Transverse colon (tissue), 4 donors: ENCODE data around the gene HSPA1B. TPM values are rescaled to one million over a fixed set of nuclear protein-coding genes. Genes with fewer than 3 reads are reported as not detected.
A peak's percentile ranks its signal among the peaks of the same experiment; 100 is the strongest.
"Not testable (repeated sequence)": the region's sequence is repeated elsewhere in the genome, so short reads cannot be mapped to it uniquely, and the experiment has no call there.

Experiments used
- DNase-seq: peaks from one replicate; pipeline ENCODE4 v3.0.0-alpha.2; 2019
- H3K27ac ChIP-seq, 4 donors: fragments of 200-600 bp; sonication (generic); 2 replicates each; pipeline ENCODE4 v1.5.1; 2016 to 2018; ENCODE audit warnings: inconsistent platforms in 4 of 4
- H3K27me3 ChIP-seq: fragments of 200-600 bp; sonication (generic); 2 replicates; pipeline ENCODE4 v1.5.1; 2017; ENCODE audit warnings: inconsistent platforms
- H3K36me3 ChIP-seq, 4 donors: fragments of 200-600 bp; sonication (generic); 2 replicates each; pipeline ENCODE4 v1.5.1; 2017 to 2019; ENCODE audit warnings: inconsistent platforms in 4 of 4
- H3K4me1 ChIP-seq, 4 donors: fragments of 200-600 bp; sonication (generic); 2 replicates each; pipeline ENCODE4 v1.5.1; 2017 to 2020; ENCODE audit warnings: inconsistent platforms in 4 of 4
- H3K4me3 ChIP-seq, 4 donors: fragments of 200-600 bp; sonication (generic); 1 replicate in 1 of 4; 2 replicates in 3 of 4; pipeline versions ENCODE4 v1.5.1 to v1.6.1; 2017 to 2019; ENCODE audit warnings: inconsistent platforms in 4 of 4
- H3K9me3 ChIP-seq, 2 donors: fragments of 200-600 bp; sonication (generic); 2 replicates each; pipeline ENCODE4 v1.5.1; 2017 to 2019; ENCODE audit warnings: inconsistent platforms in 2 of 2
- CTCF ChIP-seq, 5 experiments: fragments of 200-600 bp in 3 of 5; fragments of 450-650 bp in 2 of 5; sonication (generic) in 3 of 5; IDR thresholded peaks; 1 replicate in 2 of 5; 2 replicates in 3 of 5; pipeline ENCODE4 v1.5.1; 2016 to 2017; ENCODE audit warnings: antibody characterized with exemption in 5 of 5, inconsistent platforms in 3 of 5, mild to moderate bottlenecking in 2 of 5, moderate library complexity in 1 of 5
- EP300 ChIP-seq: sonication (generic); formaldehyde crosslinking; IDR thresholded peaks from one replicate; pipeline ENCODE4 v1.6.1; 2017; ENCODE audit warnings: antibody characterized with exemption, low read depth
- POLR2A ChIP-seq: fragments of 450-650 bp; IDR thresholded peaks from one replicate; pipeline ENCODE4 v1.6.1; 2016; ENCODE audit warnings: antibody characterized with exemption, mild to moderate bottlenecking, moderate library complexity
- POLR2AphosphoS5 ChIP-seq, 3 donors: sonication (generic); formaldehyde crosslinking; IDR thresholded peaks; one replicate each; pipeline ENCODE4 v1.6.1; 2016; ENCODE audit warnings: antibody characterized with exemption in 3 of 3
- WGBS, 2 donors: methylation state at CpG; one replicate each; pipeline ENCODE4 v1.1.5; 2018; ENCODE audit warnings: low coverage in 1 of 2; 5-methylcytosine and 5-hydroxymethylcytosine counted together
- in situ Hi-C, 4 donors: fragments of 200-750 bp; cut with MboI; loops; one replicate each; pipeline versions ENCODE4 v1.15.0 to v1.15.1; 2017; ENCODE audit warnings: low sequenced_read_pairs in 3 of 4, low pct_ligation_motif_present in 1 of 4, low pct_unique_long_range_greater_than_20kb in 1 of 4
- intact Hi-C: fragments of 100-400 bp; cut with DNase I; formaldehyde crosslinking; loops from one replicate; pipeline ENCODE4 v1.15.1; 2023; ENCODE audit warnings: low total_unique reads
- total RNA-seq, 4 donors: library from RNA; depleted of rRNA; stranded (reverse); fragments of >200 nt; gene quantifications; one replicate each; pipeline ENCODE4 v1.1.0, GENCODE V29; 2016

Gene HSPA1B
- total RNA-seq, 4 donors from 2014 or later, result 104 to 471 (median 278) TPM

DNA sequence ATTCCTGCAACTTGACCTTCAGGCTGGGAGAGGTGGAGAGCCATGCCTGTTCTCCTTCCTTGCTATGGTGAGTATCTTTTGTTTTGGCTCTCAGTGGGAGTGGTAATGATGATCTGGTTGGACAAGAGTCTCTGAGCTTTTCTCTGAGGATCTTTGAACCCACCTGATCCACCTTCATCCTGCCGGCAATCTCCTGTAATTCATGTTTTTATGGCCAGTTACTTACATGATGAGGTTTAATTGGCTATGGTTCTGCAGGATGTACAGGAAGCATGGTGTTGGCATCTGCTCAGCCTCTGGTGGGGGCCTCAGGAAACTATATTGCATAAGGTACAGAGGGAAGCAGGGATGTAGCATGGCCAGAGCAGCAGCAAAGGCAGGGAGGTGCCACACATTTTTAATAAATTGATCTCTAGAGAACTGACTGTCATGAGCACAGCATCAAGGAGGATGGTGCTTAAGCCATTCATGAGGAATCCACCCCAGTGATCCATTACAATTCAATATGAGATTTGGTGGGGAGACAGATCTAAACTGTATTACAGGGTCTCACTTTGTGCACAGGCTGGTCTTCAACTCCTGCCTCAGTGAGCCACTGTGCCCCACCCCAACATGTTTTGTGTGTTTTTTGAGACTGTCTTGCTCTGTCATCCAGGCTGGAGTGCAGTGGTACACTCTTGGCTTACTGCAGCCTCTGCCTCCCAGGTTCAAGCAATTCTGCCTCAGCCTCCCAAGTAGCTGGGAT, 10.0 kb downstream of the HSPA1B start:
- peaks cover 0 to 36% (median 18%) of the 10 kb centered on the region in 4 donors for H3K36me3 ChIP-seq
- peak overlapping the region in 1 of 4 donors; percentile 91 for H3K4me3 ChIP-seq
- TF ChIP-seq CTCF (IDR thresholded peaks at IDR 0.05) (peak in 1 of 5 experiments; percentile 9), EP300 (no peak), POLR2AphosphoS5 (IDR thresholded peaks at IDR 0.05) (peak in 1 of 3 donors; percentile 18)

GRCh38 chr6:31838114-31838553, 10.6 kb downstream of the HSPA1B start:
- in situ Hi-C loops, H3K9me3 ChIP-seq, H3K4me3 ChIP-seq, DNase-seq, H3K27me3 ChIP-seq: not testable (repeated sequence)
- Histone ChIP-seq H3K27ac (peak overlapping the region in 2 of 4 donors; percentile 93 to 98), H3K4me1 (peaks cover 16 to 54% (median 44%) of the 10 kb centered on the region in 4 donors), H3K36me3 (peaks cover 0 to 36% (median 18%) of the 10 kb centered on the region in 4 donors)
- intact Hi-C loops, result loop anchor here (10.0 kb wide), 1 partner anchor 153 kb away; the partner anchor contains the start of gene LY6G5C
- 82 to 83% methylated on average over 7 to 9 of the region's 9 CpGs for WGBS, 2 donors

More for the DNA sequence above, 10.0 kb downstream of the HSPA1B start:
- H3K4me1 ChIP-seq, result peaks cover 18 to 59% (median 49%) of the 10 kb centered on the region in 4 donors
- in situ Hi-C loops (no loop called here), intact Hi-C loops (loop anchor here (10.0 kb wide), 1 partner anchor 153 kb away; the partner anchor contains the start of gene LY6G5C)
- H3K27ac ChIP-seq, result peak overlapping the region; percentile 93 to 99 (median 97)
- H3K9me3 ChIP-seq, result no peaks in the 10 kb centered on the region
- 0 to 29% methylated on average over 1 of the region's 1 CpG for WGBS, 2 donors
- H3K27me3 ChIP-seq, result no peaks in the 10 kb centered on the region
- peak; percentile 58 for DNase-seq

DNA sequence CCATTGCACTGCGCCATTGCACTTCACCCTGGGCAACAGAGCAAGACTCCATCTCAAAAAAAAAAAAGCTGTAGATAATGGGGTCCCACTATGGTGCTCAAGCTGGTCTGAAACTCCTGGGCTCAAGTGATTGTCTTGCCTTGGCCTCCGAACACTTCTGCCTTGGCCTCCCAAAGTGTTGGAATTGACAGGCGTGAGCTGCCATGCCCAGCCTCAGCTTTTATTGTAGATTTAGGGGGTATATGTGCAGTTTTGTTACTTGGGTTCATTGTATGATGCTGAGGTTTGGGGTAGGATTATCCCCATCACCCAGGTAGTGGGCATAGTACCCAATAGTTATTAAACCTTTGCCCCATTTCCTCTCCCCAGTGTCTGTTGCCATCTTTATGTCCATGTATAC, 11.4 kb downstream of the HSPA1B start:
- 97 to 100% methylated on average over 1 to 3 of the region's 3 CpGs for WGBS, 2 donors
- H3K4me3 ChIP-seq, result no peak overlapping the region
- H3K27me3 ChIP-seq, result no peaks in the 10 kb centered on the region
- TF ChIP-seq POLR2A, result no peak
- no peak for TF ChIP-seq CTCF (IDR thresholded peaks at IDR 0.05)
- no peak for TF ChIP-seq POLR2AphosphoS5 (IDR thresholded peaks at IDR 0.05)
- no peak for TF ChIP-seq EP300
- peaks cover 0 to 36% (median 18%) of the 10 kb centered on the region in 4 donors for H3K36me3 ChIP-seq
- peaks cover 10 to 45% (median 37%) of the 10 kb centered on the region in 4 donors for H3K4me1 ChIP-seq
- intact Hi-C loops, result loop anchor here (10.0 kb wide), 1 partner anchor 154 kb away; the partner anchor contains the start of gene LY6G5C
- no peaks in the 10 kb centered on the region for H3K9me3 ChIP-seq
- in situ Hi-C loops, result no loop called here
- no peak for DNase-seq
- no peak overlapping the region for H3K27ac ChIP-seq

GRCh38 chr6:31839779-31840126, 12.2 kb downstream of the HSPA1B start:
- in situ Hi-C loops, H3K9me3 ChIP-seq, DNase-seq, H3K4me3 ChIP-seq, H3K27me3 ChIP-seq, H3K27ac ChIP-seq: not testable (repeated sequence)
- H3K4me1 ChIP-seq, result peaks cover 9 to 42% (median 34%) of the 10 kb centered on the region in 4 donors
- peaks cover 0 to 36% (median 18%) of the 10 kb centered on the region in 4 donors for H3K36me3 ChIP-seq
- intact Hi-C loops, result loop anchor here (10.0 kb wide), 1 partner anchor 155 kb away; the partner anchor contains the start of gene LY6G5C
- 88 to 90% methylated on average over 5 to 8 of the region's 8 CpGs for WGBS, 2 donors

DNA sequence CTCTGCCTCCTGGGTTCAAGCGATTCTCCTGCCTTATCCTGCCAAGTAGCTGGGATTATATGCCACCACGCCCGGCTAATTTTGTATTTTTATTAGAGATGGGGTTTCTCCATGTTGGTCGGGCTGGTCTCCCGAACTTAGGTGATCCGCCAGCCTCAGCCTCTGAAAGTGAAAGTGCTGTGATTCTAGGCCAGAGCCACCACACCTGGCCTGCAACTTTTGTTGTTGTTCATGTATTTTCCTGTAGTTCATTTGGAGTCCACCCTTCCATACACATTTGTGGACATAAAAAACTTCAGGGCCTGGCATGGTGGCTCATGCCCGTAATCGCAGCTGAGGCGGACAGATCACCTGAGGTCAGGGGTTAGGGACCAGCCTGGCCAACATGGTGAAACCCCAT, 14.5 kb downstream of the HSPA1B start:
- no peak overlapping the region for H3K27ac ChIP-seq
- no peaks in the 10 kb centered on the region for H3K27me3 ChIP-seq
- intact Hi-C loops (no loop called here), in situ Hi-C loops (no loop called here)
- H3K36me3 ChIP-seq, result peaks cover 0 to 36% (median 18%) of the 10 kb centered on the region in 4 donors
- no peaks in the 10 kb centered on the region for H3K9me3 ChIP-seq
- TF ChIP-seq EP300 (no peak), POLR2AphosphoS5 (IDR thresholded peaks at IDR 0.05) (no peak), CTCF (IDR thresholded peaks at IDR 0.05) (no peak)
- peaks cover 4 to 24% (median 18%) of the 10 kb centered on the region in 4 donors for H3K4me1 ChIP-seq
- H3K4me3 ChIP-seq, result no peak overlapping the region
- no peak for DNase-seq
- WGBS, 2 donors, result 75% methylated on average over 9 of the region's 9 CpGs; no CpG with 5 or more reads in 1 of the 2 donors
